Caco-2 (cell line): ENCODE measurements around the gene NNT. TPM values are rescaled to one million over a fixed set of nuclear protein-coding genes. Genes with fewer than 3 reads are reported as not detected.
"Not testable (repeated sequence)": the region's sequence is repeated elsewhere in the genome, so short reads cannot be mapped to it uniquely, and the experiment has no call there.

Source experiments
- BruUV-seq: library from RNA; stranded (reverse); fragments of 400-500 nt; replicated peaks from 2 replicates; lab custom pipeline; 2021; lab: Mats Ljungman, UMichigan
- CTCF ChIA-PET: fragments of 300-600 bp; sonication (Branson Sonifier 250); formaldehyde crosslinking; loops from one replicate; lab custom pipeline; 2022; ENCODE audit warnings: antibody characterized with exemption; lab: Charles Lee
- POLR2A ChIA-PET: fragments of 300-600 bp; sonication (Branson Sonifier 250); formaldehyde crosslinking; loops from one replicate; lab custom pipeline; 2022; ENCODE audit warnings: antibody characterized with exemption; lab: Charles Lee
- DNase-seq, 2 experiments: peaks; one replicate each; pipeline versions ENCODE4 v3.0.0 to v3.0.0-alpha.2; 2020 to 2022
- H3K27me3 ChIP-seq: replicated peaks from 2 replicates; pipeline ENCODE4 v1.6.0; 2011; ENCODE audit warnings: low read length; ENCODE audit not compliant: control insufficient read depth, insufficient read depth
- H3K36me3 ChIP-seq: 2 replicates; pipeline ENCODE4 v1.5.1; 2011; ENCODE audit warnings: low read length; ENCODE audit not compliant: control insufficient read depth, insufficient read depth
- H3K4me1 ChIP-seq: fragments of 250-450 bp; sonication (Bioruptor Pico); 2 replicates; pipeline ENCODE4 v1.5.1; 2020; ENCODE audit warnings: mild to moderate bottlenecking
- H3K4me3 ChIP-seq: 2 replicates; pipeline ENCODE4 v1.5.1; 2011; ENCODE audit warnings: low read depth, mild to moderate bottlenecking, control low read depth, low read length
- H3K9me3 ChIP-seq: fragments of 250-450 bp; sonication (Bioruptor Pico); 2 replicates; pipeline ENCODE4 v1.5.1; 2020; ENCODE audit warnings: mild to moderate bottlenecking, moderate library complexity
- H3K27ac Mint-ChIP-seq: one replicate; pipeline ENCODE4 v1.8.0; 2022; ENCODE audit warnings: mixed read lengths; ENCODE audit not compliant: unreplicated experiment
- H3K27me3 Mint-ChIP-seq: one replicate; pipeline ENCODE4 v1.8.0; 2022; ENCODE audit warnings: mixed read lengths; ENCODE audit not compliant: insufficient read depth, unreplicated experiment
- H3K36me3 Mint-ChIP-seq: one replicate; pipeline ENCODE4 v1.8.0; 2022; ENCODE audit warnings: mild to moderate bottlenecking, mixed read lengths; ENCODE audit not compliant: insufficient read depth, unreplicated experiment
- H3K4me1 Mint-ChIP-seq: one replicate; pipeline ENCODE4 v1.8.0; 2022; ENCODE audit warnings: low read depth, mixed read lengths; ENCODE audit not compliant: unreplicated experiment
- H3K4me3 Mint-ChIP-seq: one replicate; pipeline ENCODE4 v1.8.0; 2022; ENCODE audit warnings: mild to moderate bottlenecking, moderate library complexity, mixed read lengths; ENCODE audit not compliant: unreplicated experiment
- H3K9me3 Mint-ChIP-seq: one replicate; pipeline ENCODE4 v1.8.0; 2022; ENCODE audit warnings: mixed read lengths; ENCODE audit not compliant: unreplicated experiment
- intact Hi-C: fragments of 100-400 bp; cut with micrococcal nuclease; formaldehyde crosslinking; loops from one replicate; pipeline ENCODE4 v1.10.0; 2022; ENCODE audit not compliant: unreplicated experiment
- total RNA-seq: library from RNA; stranded (reverse); gene quantifications from 2 replicates; pipeline ENCODE4 v1.2.3, GENCODE V29; 2022
- TF ChIP-seq, protein P1 (sequence below), 2 experiments: fragments of 200-600 bp in 1 of 2; IDR thresholded peaks; 1 replicate in 1 of 2; 2 replicates in 1 of 2; pipeline versions ENCODE4 v1.5.1 to v1.8.0; 2011 to 2022; ENCODE audit warnings: antibody characterized with exemption in 1 of 2, control low read depth in 1 of 2, inconsistent platforms in 1 of 2, low read depth in 1 of 2, low read length in 1 of 2, mild to moderate bottlenecking in 1 of 2, moderate library complexity in 1 of 2; ENCODE audit not compliant: insufficient read depth in 1 of 2, severe bottlenecking in 1 of 2, unreplicated experiment in 1 of 2

NNT gene
- total RNA-seq, 1 experiment from 2014 or later = 44.8 TPM

DNA sequence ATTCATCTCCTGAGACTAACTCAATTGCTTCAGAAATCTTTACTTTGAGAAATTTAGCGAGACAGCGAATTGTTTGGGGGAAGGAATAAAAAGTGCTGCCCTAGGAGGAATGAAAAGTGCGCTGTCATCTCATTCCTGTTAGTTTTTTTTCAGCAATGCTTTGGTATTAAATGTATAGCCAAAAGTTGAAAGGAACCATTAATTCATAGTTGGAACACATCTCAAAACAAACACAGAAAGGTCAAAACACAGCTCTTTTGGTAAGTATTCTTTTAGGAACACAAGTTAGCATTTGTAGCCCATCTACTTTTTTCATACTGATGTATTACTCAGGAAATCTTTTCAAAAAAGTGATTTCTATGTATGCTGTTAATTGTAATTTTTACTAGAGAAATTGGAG is 109.1 kb downstream of the NNT start:
- Histone ChIP-seq H3K4me3 (no peak overlapping the region), H3K27me3 (no peaks in the 10 kb centered on the region), H3K4me1 (peaks cover 6% of the 10 kb centered on the region; the same call in 1 of the 2 replicates), H3K36me3 (no peaks in the 10 kb centered on the region), H3K9me3 (no peaks in the 10 kb centered on the region)
- Mint-ChIP-seq H3K36me3 (no peaks in the 10 kb centered on the region), H3K9me3 (no peaks in the 10 kb centered on the region), H3K4me3 (no peak overlapping the region), H3K27ac (no peak overlapping the region), H3K4me1 (peaks cover 14% of the 10 kb centered on the region), H3K27me3 (no peaks in the 10 kb centered on the region)
- ChIA-PET CTCF (no interaction called here), POLR2A (no interaction called here)
- TF ChIP-seq, protein P1, sequence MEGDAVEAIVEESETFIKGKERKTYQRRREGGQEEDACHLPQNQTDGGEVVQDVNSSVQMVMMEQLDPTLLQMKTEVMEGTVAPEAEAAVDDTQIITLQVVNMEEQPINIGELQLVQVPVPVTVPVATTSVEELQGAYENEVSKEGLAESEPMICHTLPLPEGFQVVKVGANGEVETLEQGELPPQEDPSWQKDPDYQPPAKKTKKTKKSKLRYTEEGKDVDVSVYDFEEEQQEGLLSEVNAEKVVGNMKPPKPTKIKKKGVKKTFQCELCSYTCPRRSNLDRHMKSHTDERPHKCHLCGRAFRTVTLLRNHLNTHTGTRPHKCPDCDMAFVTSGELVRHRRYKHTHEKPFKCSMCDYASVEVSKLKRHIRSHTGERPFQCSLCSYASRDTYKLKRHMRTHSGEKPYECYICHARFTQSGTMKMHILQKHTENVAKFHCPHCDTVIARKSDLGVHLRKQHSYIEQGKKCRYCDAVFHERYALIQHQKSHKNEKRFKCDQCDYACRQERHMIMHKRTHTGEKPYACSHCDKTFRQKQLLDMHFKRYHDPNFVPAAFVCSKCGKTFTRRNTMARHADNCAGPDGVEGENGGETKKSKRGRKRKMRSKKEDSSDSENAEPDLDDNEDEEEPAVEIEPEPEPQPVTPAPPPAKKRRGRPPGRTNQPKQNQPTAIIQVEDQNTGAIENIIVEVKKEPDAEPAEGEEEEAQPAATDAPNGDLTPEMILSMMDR (IDR thresholded peaks at IDR 0.05; ENCODE audit: insufficient read depth in 1 of 2, low read depth in 1 of 2, low read length in 1 of 2, severe bottlenecking in 1 of 2, unreplicated experiment in 1 of 2) = no peak
- no TSS peak for BruUV-seq
- intact Hi-C loops = no loop called here
- no peak for DNase-seq

DNA sequence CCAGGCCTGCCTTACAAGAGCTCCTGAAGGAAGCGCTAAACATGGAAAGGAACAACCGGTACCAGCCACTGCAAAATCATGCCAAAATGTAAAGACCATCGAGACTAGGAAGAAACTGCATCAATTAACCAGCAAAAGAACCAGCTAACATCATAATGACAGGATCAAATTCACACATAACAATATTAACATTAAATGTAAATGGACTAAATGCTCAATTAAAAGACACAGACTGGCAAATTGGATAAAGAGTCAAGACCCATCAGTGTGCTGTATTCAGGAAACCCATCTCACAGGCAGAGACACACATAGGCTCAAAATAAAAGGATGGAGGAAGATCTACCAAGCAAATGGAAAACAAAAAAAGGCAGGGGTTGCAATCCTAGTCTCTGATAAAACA is 116.8 kb downstream of the NNT start:
- DNase-seq, H3K27me3 ChIP-seq, intact Hi-C loops, H3K4me3 ChIP-seq, H3K9me3 Mint-ChIP-seq, POLR2A ChIA-PET, H3K36me3 Mint-ChIP-seq, H3K4me1 ChIP-seq, BruUV-seq, H3K36me3 ChIP-seq, H3K27ac Mint-ChIP-seq, H3K9me3 ChIP-seq, H3K4me1 Mint-ChIP-seq, H3K4me3 Mint-ChIP-seq, CTCF ChIA-PET, H3K27me3 Mint-ChIP-seq: not testable (repeated sequence)

DNA sequence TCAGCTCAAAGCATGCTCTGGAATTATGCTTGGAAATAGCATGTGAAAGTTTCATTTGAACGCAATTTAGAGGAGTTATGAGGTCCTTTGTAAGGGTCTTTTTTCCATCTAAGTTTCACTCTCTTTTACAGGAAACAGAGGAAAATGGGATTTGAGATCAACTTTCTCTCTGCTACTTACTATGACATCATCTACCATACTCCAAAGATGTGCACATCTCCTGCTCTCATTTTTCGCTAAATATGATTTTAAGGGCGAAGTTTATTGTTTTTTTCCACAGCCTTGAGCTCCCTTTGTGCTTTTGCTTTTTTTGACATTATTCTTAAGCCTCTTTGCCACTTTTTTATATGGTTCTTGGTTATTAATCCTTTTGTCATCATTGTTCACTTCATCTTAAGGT is 125.6 kb downstream of the NNT start:
- TF ChIP-seq, protein P1 (IDR thresholded peaks at IDR 0.05; ENCODE audit: insufficient read depth in 1 of 2, low read depth in 1 of 2, low read length in 1 of 2, severe bottlenecking in 1 of 2, unreplicated experiment in 1 of 2) = no peak
- Mint-ChIP-seq H3K27me3 (peaks cover 12% of the 10 kb centered on the region), H3K36me3 (no peaks in the 10 kb centered on the region), H3K27ac (no peak overlapping the region), H3K9me3 (no peaks in the 10 kb centered on the region), H3K4me3 (no peak overlapping the region), H3K4me1 (no peaks in the 10 kb centered on the region)
- Histone ChIP-seq H3K9me3 (no peaks in the 10 kb centered on the region), H3K4me1 (no peaks in the 10 kb centered on the region), H3K27me3 (no peaks in the 10 kb centered on the region), H3K36me3 (no peaks in the 10 kb centered on the region), H3K4me3 (no peak overlapping the region)
- intact Hi-C loops = no loop called here
- ChIA-PET POLR2A (no interaction called here), CTCF (no interaction called here)
- no peak for DNase-seq
- no TSS peak for BruUV-seq
